ENCODE results near the gene SLC17A3.

Gene SLC17A3

DNA sequence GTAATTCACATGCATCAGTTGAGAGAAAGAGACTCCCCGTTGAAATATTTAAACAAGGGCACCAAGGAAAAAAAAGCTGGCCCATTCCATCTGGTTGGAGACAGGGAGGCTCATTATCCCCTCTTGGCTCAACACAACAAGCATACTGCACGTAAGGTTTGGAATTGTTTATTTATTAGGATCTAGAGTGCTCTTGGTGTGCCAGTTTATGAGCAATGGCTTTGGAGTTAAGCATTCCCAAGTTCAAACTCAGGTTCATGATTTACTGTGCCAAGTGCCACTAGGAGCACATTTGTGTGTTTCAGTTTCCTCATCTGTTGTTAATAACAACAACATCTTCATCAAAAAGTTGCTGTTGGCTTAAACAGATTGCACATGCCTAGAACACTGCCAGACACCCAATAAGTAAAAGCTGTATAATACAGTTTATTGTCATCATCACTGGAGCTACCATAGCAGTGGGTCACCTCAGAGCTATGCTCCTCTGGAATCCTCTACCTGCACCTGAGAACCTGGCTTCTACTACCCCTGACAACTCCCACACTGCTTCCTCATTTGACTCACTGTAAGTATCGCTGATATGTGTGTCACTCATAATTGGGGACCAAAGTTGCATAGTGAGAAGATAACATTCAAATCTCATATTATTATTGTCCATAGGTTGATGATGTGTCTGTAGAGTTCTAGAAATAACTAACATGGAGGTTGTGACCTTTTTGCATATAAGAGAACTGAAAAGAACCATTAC lies 5.4 kb downstream of the SLC17A3 start:
- H3K4me3 ChIP-seq, result no peak overlapping the region
- DNase-seq (ENCODE audit: low spot score), result no peak
- H3K27ac ChIP-seq, result no peak overlapping the region
- TF ChIP-seq, protein P1, sequence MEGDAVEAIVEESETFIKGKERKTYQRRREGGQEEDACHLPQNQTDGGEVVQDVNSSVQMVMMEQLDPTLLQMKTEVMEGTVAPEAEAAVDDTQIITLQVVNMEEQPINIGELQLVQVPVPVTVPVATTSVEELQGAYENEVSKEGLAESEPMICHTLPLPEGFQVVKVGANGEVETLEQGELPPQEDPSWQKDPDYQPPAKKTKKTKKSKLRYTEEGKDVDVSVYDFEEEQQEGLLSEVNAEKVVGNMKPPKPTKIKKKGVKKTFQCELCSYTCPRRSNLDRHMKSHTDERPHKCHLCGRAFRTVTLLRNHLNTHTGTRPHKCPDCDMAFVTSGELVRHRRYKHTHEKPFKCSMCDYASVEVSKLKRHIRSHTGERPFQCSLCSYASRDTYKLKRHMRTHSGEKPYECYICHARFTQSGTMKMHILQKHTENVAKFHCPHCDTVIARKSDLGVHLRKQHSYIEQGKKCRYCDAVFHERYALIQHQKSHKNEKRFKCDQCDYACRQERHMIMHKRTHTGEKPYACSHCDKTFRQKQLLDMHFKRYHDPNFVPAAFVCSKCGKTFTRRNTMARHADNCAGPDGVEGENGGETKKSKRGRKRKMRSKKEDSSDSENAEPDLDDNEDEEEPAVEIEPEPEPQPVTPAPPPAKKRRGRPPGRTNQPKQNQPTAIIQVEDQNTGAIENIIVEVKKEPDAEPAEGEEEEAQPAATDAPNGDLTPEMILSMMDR (IDR thresholded peaks at IDR 0.05), result no peak

DNA sequence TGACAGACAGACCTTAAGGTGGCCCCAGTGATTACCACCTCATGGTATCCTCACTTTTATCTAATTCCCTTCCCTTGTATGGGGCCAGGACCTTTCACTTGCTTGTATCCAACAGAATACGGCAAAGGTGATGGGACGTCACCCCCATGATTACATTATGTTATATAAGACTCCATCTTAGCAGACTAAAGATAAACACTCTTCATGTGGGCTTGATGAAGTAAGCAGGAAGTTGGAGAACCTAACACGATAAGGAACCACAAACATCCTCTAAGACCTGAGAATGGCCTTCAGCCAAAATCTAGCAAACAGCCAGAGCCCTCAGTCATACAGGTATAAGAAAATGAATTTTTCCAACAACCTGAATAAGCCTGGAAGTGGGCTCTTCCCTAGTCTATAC lies 8.0 kb downstream of the SLC17A3 start:
- no peak overlapping the region for H3K27ac ChIP-seq
- no peak overlapping the region for H3K4me3 ChIP-seq
- DNase-seq (ENCODE audit: low spot score), result no peak
- TF ChIP-seq, protein P1 (IDR thresholded peaks at IDR 0.05), result no peak

DNA sequence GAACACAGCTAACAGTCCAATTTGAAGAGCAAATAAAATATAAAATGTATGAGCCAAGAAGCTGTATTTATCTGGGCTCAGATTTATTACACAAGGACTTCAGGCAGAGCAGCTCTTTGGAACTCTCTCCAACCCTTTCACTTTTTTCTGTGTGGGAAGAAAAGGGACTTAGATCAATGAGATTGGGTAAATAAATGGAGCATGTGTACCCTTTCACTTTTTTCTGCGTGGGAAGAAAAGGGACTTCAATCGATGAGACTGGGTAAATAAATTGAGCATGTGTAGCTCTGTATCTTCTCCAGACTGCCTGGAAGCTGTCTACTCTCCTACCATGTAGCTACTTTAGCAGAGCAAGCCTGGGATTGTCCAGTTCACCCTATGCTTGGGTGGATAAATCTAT lies 10.7 kb downstream of the SLC17A3 start:
- no peak overlapping the region for H3K4me3 ChIP-seq
- no peak for DNase-seq (ENCODE audit: low spot score)
- H3K27ac ChIP-seq, result no peak overlapping the region
- TF ChIP-seq, protein P1 (IDR thresholded peaks at IDR 0.05), result no peak

DNA sequence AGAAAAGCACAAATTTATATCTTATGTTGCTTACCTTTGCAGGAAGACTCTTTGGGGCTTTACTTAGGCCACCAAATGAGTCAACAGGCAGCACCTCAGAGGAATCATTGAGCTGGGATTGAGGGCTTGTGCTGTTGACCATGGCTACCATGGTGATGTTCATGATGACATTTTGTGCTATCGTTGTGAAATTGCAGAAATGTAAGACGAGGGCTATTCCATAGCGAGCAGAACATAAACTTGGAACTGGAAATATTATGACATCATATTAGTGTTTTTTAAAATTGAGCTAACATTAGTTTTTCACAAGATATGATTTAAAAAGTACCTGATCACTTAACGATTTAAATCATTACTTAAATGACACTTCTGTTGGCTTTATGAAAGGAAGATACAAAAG lies 11.8 kb downstream of the SLC17A3 start:
- no peak overlapping the region for H3K4me3 ChIP-seq
- H3K27ac ChIP-seq, result no peak overlapping the region
- no peak for DNase-seq (ENCODE audit: low spot score)
- TF ChIP-seq, protein P1 (IDR thresholded peaks at IDR 0.05), result no peak

DNA sequence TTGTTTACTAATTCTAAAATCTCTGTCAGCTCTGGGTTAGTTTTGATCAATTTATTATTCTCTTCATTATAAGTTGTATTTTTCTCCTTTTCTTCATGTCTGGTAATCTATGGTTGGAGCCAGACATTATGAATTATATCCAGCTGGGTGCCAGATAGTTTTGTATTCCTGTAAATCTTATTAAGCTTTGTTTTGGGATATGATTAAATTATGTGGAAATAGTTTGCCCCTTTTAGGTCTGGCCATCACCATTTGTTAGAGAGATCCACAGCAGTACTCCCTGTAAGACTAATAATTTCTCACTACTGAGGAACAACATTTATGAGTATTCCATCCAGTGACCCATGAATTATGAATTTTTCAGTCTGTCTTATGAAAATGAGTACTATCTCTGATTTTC lies 21.3 kb downstream of the SLC17A3 start:
- H3K4me3 ChIP-seq, result no peak overlapping the region
- no peak overlapping the region for H3K27ac ChIP-seq
- TF ChIP-seq, protein P1 (IDR thresholded peaks at IDR 0.05), result no peak
- no peak for DNase-seq (ENCODE audit: low spot score)

DNA sequence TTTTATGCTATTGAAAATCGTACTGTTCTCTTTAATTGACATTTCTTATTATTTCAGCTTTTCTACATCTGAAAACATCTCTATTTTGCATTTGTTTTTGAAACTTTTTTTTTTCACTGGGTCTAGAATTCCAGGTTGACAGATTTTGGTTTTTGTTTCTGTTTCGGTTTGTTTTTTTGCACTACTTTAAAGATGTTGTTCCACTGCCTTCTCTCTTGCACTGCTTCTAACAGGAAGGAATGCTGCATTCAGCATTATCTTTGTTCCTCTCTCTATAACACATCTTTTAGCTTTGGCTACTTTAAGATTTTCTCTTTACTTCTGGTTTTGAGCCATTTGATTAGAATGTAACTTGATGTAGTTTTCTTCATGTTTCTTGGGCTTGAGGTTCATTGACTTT lies 22.1 kb downstream of the SLC17A3 start:
- TF ChIP-seq, protein P1 (IDR thresholded peaks at IDR 0.05), result no peak

DNA sequence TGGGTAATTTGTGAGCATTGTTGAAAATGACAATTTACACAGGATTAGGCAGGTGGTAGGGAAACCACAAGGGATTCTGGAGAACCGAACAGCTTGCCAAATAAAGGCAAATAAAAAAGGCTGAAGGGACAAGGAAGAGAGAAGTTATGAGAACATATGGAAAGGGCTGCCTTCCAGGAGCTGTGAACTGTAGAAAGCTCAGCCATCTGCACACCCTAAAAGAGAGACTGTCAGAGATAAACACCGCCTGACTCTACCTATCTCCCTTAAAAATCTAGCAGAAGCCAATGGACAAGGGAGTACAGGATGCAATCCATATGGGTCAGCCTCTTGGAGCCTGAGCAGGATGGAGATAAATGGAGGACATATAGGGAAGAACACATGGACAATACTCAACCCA lies 29.5 kb downstream of the SLC17A3 start:
- Histone ChIP-seq H3K4me3 (no peak overlapping the region), H3K27ac (no peak overlapping the region)
- TF ChIP-seq, protein P1 (IDR thresholded peaks at IDR 0.05), result no peak
- DNase-seq (ENCODE audit: low spot score), result no peak

More for the DNA sequence above, 22.1 kb downstream of the SLC17A3 start:
- Histone ChIP-seq H3K4me3 (no peak overlapping the region), H3K27ac (no peak overlapping the region)
- no peak for DNase-seq (ENCODE audit: low spot score)
